Neutrophil (primary cell): Measurements from ENCODE around the gene CAMK2A.
"Not testable (repeated sequence)": the region's sequence is repeated elsewhere in the genome, so short reads cannot be mapped to it uniquely, and the experiment has no call there.

Experiments used
- H3K27ac ChIP-seq: fragments of 200-600 bp; sonication (generic); 2 replicates; pipeline ENCODE4 v1.5.1; 2016; ENCODE audit warnings: mild to moderate bottlenecking, moderate library complexity
- H3K27me3 ChIP-seq: fragments of 200-600 bp; sonication (generic); 2 replicates; pipeline ENCODE4 v1.6.0; 2016; ENCODE audit warnings: mild to moderate bottlenecking
- H3K36me3 ChIP-seq: fragments of 200-600 bp; sonication (generic); 2 replicates; pipeline ENCODE4 v1.5.1; 2017
- H3K4me1 ChIP-seq, 2 experiments: fragments of 200-600 bp in 1 of 2; sonication (generic) in 1 of 2; 1 replicate in 1 of 2; 2 replicates in 1 of 2; pipeline versions ENCODE4 v1.5.1 to v1.6.1; 2013 to 2016; ENCODE audit warnings: low read depth in 1 of 2, low read length in 1 of 2, mild to moderate bottlenecking in 1 of 2, moderate library complexity in 1 of 2; ENCODE audit not compliant: control insufficient read depth in 1 of 2, insufficient read depth in 1 of 2
- H3K4me3 ChIP-seq, 2 experiments: fragments of 200-600 bp in 1 of 2; sonication (generic) in 1 of 2; 1 replicate in 1 of 2; 2 replicates in 1 of 2; pipeline ENCODE4 v1.5.1; 2013 to 2016; ENCODE audit warnings: low read depth in 1 of 2, low read length in 1 of 2, mild to moderate bottlenecking in 1 of 2, moderate library complexity in 1 of 2
- H3K9me3 ChIP-seq: fragments of 200-600 bp; sonication (generic); 2 replicates; pipeline ENCODE4 v1.5.1; 2016
- CTCF ChIP-seq: fragments of 200-600 bp; sonication (generic); IDR thresholded peaks from 2 replicates; pipeline ENCODE4 v1.5.1; 2016; ENCODE audit warnings: antibody characterized with exemption

CAMK2A gene

GRCh38 chr5:150236313-150236712 lies 53.3 kb downstream of the CAMK2A start:
- Histone ChIP-seq H3K36me3 (no peaks in the 10 kb centered on the region), H3K27me3 (no peaks in the 10 kb centered on the region), H3K27ac (no peak overlapping the region), H3K4me1 (no peaks in the 10 kb centered on the region), H3K4me3 (no peak overlapping the region), H3K9me3 (no peaks in the 10 kb centered on the region)
- TF ChIP-seq CTCF = no peak

GRCh38 chr5:150235500-150235854 lies 54.1 kb downstream of the CAMK2A start:
- Histone ChIP-seq H3K9me3 (no peaks in the 10 kb centered on the region), H3K4me1 (no peaks in the 10 kb centered on the region), H3K27me3 (no peaks in the 10 kb centered on the region), H3K4me3 (no peak overlapping the region), H3K36me3 (no peaks in the 10 kb centered on the region), H3K27ac (no peak overlapping the region)
- no peak for TF ChIP-seq CTCF

- Histone ChIP-seq H3K27ac (no peak overlapping the region), H3K4me1 (no peaks in the 10 kb centered on the region), H3K9me3 (no peaks in the 10 kb centered on the region), H3K27me3 (no peaks in the 10 kb centered on the region), H3K4me3 (no peak overlapping the region), H3K36me3 (no peaks in the 10 kb centered on the region)
- no peak for TF ChIP-seq CTCF
Observed at GRCh38 chr5:150234576-150235499, 54.7 kb downstream of the CAMK2A start.

- H3K36me3 ChIP-seq, H3K4me1 ChIP-seq, H3K27ac ChIP-seq, H3K4me3 ChIP-seq, H3K9me3 ChIP-seq, H3K27me3 ChIP-seq: not testable (repeated sequence)
Observed at GRCh38 chr5:150233706-150234105, 55.9 kb downstream of the CAMK2A start.

GRCh38 chr5:150230842-150231241 lies 58.7 kb downstream of the CAMK2A start:
- H3K4me1 ChIP-seq = no peaks in the 10 kb centered on the region
- H3K27ac ChIP-seq = no peak overlapping the region
- H3K9me3 ChIP-seq = no peaks in the 10 kb centered on the region
- H3K36me3 ChIP-seq = no peaks in the 10 kb centered on the region
- H3K27me3 ChIP-seq = no peaks in the 10 kb centered on the region
- no peak overlapping the region for H3K4me3 ChIP-seq
- TF ChIP-seq CTCF = no peak

GRCh38 chr5:150229571-150229970 lies 60.0 kb downstream of the CAMK2A start:
- H3K36me3 ChIP-seq = no peaks in the 10 kb centered on the region
- no peak for TF ChIP-seq CTCF
- no peaks in the 10 kb centered on the region for H3K27me3 ChIP-seq
- H3K4me3 ChIP-seq = no peak overlapping the region
- no peaks in the 10 kb centered on the region for H3K4me1 ChIP-seq
- H3K27ac ChIP-seq = no peak overlapping the region
- H3K9me3 ChIP-seq = no peaks in the 10 kb centered on the region
